ENCODE measurements around the gene SLC27A2.

Gene SLC27A2

GRCh38 chr15:50257332-50257731 lies 75.3 kb downstream of the SLC27A2 start:
- Histone ChIP-seq H3K27me3 (ENCODE audit: insufficient read depth, low read depth) (no peaks in the 10 kb centered on the region), H3K27ac (no peak overlapping the region), H4K20me1 (ENCODE audit: insufficient read depth) (no peaks in the 10 kb centered on the region), H3K9ac (no peak overlapping the region), H3K4me3 (IDR thresholded peaks at IDR 0.05; ENCODE audit: insufficient read depth, low read depth, low read length) (no peak overlapping the region), H2AFZ (ENCODE audit: low read depth) (no peak overlapping the region), H3K4me1 (ENCODE audit: low read depth, poor library complexity, severe bottlenecking) (no peaks in the 10 kb centered on the region), H3K79me2 (ENCODE audit: insufficient read depth, low read depth) (no peaks in the 10 kb centered on the region), H3K4me2 (no peak overlapping the region), H3K36me3 (ENCODE audit: insufficient read depth) (no peaks in the 10 kb centered on the region)
- no peak for TF ChIP-seq CTCF (conservative IDR thresholded peaks at IDR 0.05; ENCODE audit: low read depth, low read length)

GRCh38 chr15:50257924-50258323 lies 75.9 kb downstream of the SLC27A2 start:
- Histone ChIP-seq H3K4me2 (no peak overlapping the region), H4K20me1 (ENCODE audit: insufficient read depth) (no peaks in the 10 kb centered on the region), H3K9ac (no peak overlapping the region), H3K27me3 (ENCODE audit: insufficient read depth, low read depth) (no peaks in the 10 kb centered on the region), H3K4me3 (IDR thresholded peaks at IDR 0.05; ENCODE audit: insufficient read depth, low read depth, low read length) (no peak overlapping the region), H2AFZ (ENCODE audit: low read depth) (no peak overlapping the region), H3K4me1 (ENCODE audit: low read depth, poor library complexity, severe bottlenecking) (no peaks in the 10 kb centered on the region), H3K36me3 (ENCODE audit: insufficient read depth) (no peaks in the 10 kb centered on the region), H3K79me2 (ENCODE audit: insufficient read depth, low read depth) (no peaks in the 10 kb centered on the region), H3K27ac (no peak overlapping the region)
- TF ChIP-seq CTCF (conservative IDR thresholded peaks at IDR 0.05; ENCODE audit: low read depth, low read length), result no peak

- Histone ChIP-seq H3K4me1 (ENCODE audit: low read depth, poor library complexity, severe bottlenecking) (no peaks in the 10 kb centered on the region), H2AFZ (ENCODE audit: low read depth) (no peak overlapping the region), H3K9ac (no peak overlapping the region), H3K36me3 (ENCODE audit: insufficient read depth) (no peaks in the 10 kb centered on the region), H3K4me2 (no peak overlapping the region), H4K20me1 (ENCODE audit: insufficient read depth) (no peaks in the 10 kb centered on the region), H3K27ac (no peak overlapping the region), H3K27me3 (ENCODE audit: insufficient read depth, low read depth) (no peaks in the 10 kb centered on the region), H3K4me3 (IDR thresholded peaks at IDR 0.05; ENCODE audit: insufficient read depth, low read depth, low read length) (no peak overlapping the region), H3K79me2 (ENCODE audit: insufficient read depth, low read depth) (no peaks in the 10 kb centered on the region)
- no peak for TF ChIP-seq CTCF (conservative IDR thresholded peaks at IDR 0.05; ENCODE audit: low read depth, low read length)
These were observed 77.3 kb downstream of the SLC27A2 start for GRCh38 chr15:50259276-50259675.

- H4K20me1 ChIP-seq (ENCODE audit: insufficient read depth), result no peaks in the 10 kb centered on the region
- no peak overlapping the region for H2AFZ ChIP-seq (ENCODE audit: low read depth)
- H3K79me2 ChIP-seq (ENCODE audit: insufficient read depth, low read depth), result no peaks in the 10 kb centered on the region
- no peaks in the 10 kb centered on the region for H3K27me3 ChIP-seq (ENCODE audit: insufficient read depth, low read depth)
- no peak overlapping the region for H3K4me2 ChIP-seq
- no peaks in the 10 kb centered on the region for H3K36me3 ChIP-seq (ENCODE audit: insufficient read depth)
- TF ChIP-seq CTCF (conservative IDR thresholded peaks at IDR 0.05; ENCODE audit: low read depth, low read length), result no peak
- H3K27ac ChIP-seq, result no peak overlapping the region
- H3K9ac ChIP-seq, result no peak overlapping the region
- H3K4me3 ChIP-seq (IDR thresholded peaks at IDR 0.05; ENCODE audit: insufficient read depth, low read depth, low read length), result no peak overlapping the region
- no peaks in the 10 kb centered on the region for H3K4me1 ChIP-seq (ENCODE audit: low read depth, poor library complexity, severe bottlenecking)
These were observed 79.0 kb downstream of the SLC27A2 start for GRCh38 chr15:50260969-50261496.

Measured in KMS-11 (cell line).